ENCODE results near the gene LINGO3. TPM values are rescaled to one million over a fixed set of nuclear protein-coding genes. Genes with fewer than 3 reads are reported as not detected.

LINGO3 gene
- total and polyA plus RNA-seq, 8 donors: not detected

GRCh38 chr19:2302319-2303210 is 5.4 kb downstream of the LINGO3 start:
- peak; percentile 47 to 83 for DNase-seq
- H3K36me3 ChIP-seq: no peaks in the 10 kb centered on the region
- H3K4me1 ChIP-seq: peaks cover 0 to 14% (median 11%) of the 10 kb centered on the region in 4 donors
- H3K27me3 ChIP-seq: peaks cover 5 to 66% (median 42%) of the 10 kb centered on the region in 3 donors
- TF ChIP-seq CTCF (IDR thresholded peaks at IDR 0.05): no peak
- no peak for TF ChIP-seq EP300 (IDR thresholded peaks at IDR 0.05)
- TF ChIP-seq POLR2AphosphoS5 (IDR thresholded peaks at IDR 0.05): no peak
- no peak for TF ChIP-seq POLR2A (IDR thresholded peaks at IDR 0.05)
- WGBS, 5 donors: 11 to 22% (median 17%) methylated on average over 23 to 62 of the region's 62 CpGs
- no peak overlapping the region for H3K27ac ChIP-seq
- intact Hi-C loops (cut with DNase I; ENCODE audit: low total_unique reads): no loop called here
- no peaks in the 10 kb centered on the region for H3K9me3 ChIP-seq
- H3K4me3 ChIP-seq: peak overlapping the region in 1 of 4 donors; percentile 19

GRCh38 chr19:2300533-2300932 is 7.4 kb downstream of the LINGO3 start:
- TF ChIP-seq POLR2AphosphoS5 (IDR thresholded peaks at IDR 0.05) (no peak), CTCF (IDR thresholded peaks at IDR 0.05) (no peak), POLR2A (IDR thresholded peaks at IDR 0.05) (no peak), EP300 (IDR thresholded peaks at IDR 0.05) (no peak)
- peaks cover 0 to 11% (median 9%) of the 10 kb centered on the region in 4 donors for H3K4me1 ChIP-seq
- intact Hi-C loops (cut with DNase I; ENCODE audit: low total_unique reads): no loop called here
- no peak overlapping the region for H3K4me3 ChIP-seq
- H3K27ac ChIP-seq: no peak overlapping the region
- DNase-seq: no peak
- no peaks in the 10 kb centered on the region for H3K9me3 ChIP-seq
- 66 to 81% (median 71%) methylated on average over 16 to 17 of the region's 17 CpGs for WGBS, 5 donors
- no peaks in the 10 kb centered on the region for H3K36me3 ChIP-seq
- H3K27me3 ChIP-seq: peaks cover 0 to 55% (median 33%) of the 10 kb centered on the region in 3 donors

- WGBS, 5 donors: 73 to 88% (median 77%) methylated on average over 16 of the region's 16 CpGs
- H3K36me3 ChIP-seq: no peaks in the 10 kb centered on the region
- H3K9me3 ChIP-seq: no peaks in the 10 kb centered on the region
- DNase-seq: no peak
- TF ChIP-seq POLR2AphosphoS5 (IDR thresholded peaks at IDR 0.05) (no peak), CTCF (IDR thresholded peaks at IDR 0.05) (no peak), EP300 (IDR thresholded peaks at IDR 0.05) (no peak), POLR2A (IDR thresholded peaks at IDR 0.05) (no peak)
- no peak overlapping the region for H3K27ac ChIP-seq
- H3K27me3 ChIP-seq: peaks cover 3 to 64% (median 31%) of the 10 kb centered on the region in 3 donors
- H3K4me1 ChIP-seq: peaks cover 6 to 29% (median 22%) of the 10 kb centered on the region in 4 donors
- H3K4me3 ChIP-seq: no peak overlapping the region
- intact Hi-C loops (cut with DNase I; ENCODE audit: low total_unique reads): no loop called here
Observed at GRCh38 chr19:2296141-2296540, 11.8 kb downstream of the LINGO3 start.

- H3K27me3 ChIP-seq: peaks cover 15 to 67% (median 38%) of the 10 kb centered on the region in 3 donors
- TF ChIP-seq POLR2A (IDR thresholded peaks at IDR 0.05) (no peak), EP300 (IDR thresholded peaks at IDR 0.05) (no peak), CTCF (IDR thresholded peaks at IDR 0.05) (no peak), POLR2AphosphoS5 (IDR thresholded peaks at IDR 0.05) (no peak)
Observed at GRCh38 chr19:2294687-2295335, 13.1 kb downstream of the LINGO3 start.

More at GRCh38 chr19:2294687-2295335, 13.1 kb downstream of the LINGO3 start:
- 27 to 50% (median 34%) methylated on average over 16 to 26 of the region's 26 CpGs for WGBS, 5 donors
- intact Hi-C loops (cut with DNase I; ENCODE audit: low total_unique reads): no loop called here
- peak overlapping the region in 2 of 4 donors; percentile 11 to 20 for H3K4me3 ChIP-seq
- no peaks in the 10 kb centered on the region for H3K36me3 ChIP-seq
- peak overlapping the region in 3 of 5 donors; percentile 4 to 69 (median 41) for H3K27ac ChIP-seq
- peak in 1 of 2 donors; percentile 73 for DNase-seq
- H3K4me1 ChIP-seq: peaks cover 20 to 43% (median 36%) of the 10 kb centered on the region in 4 donors
- no peaks in the 10 kb centered on the region for H3K9me3 ChIP-seq
